ENCODE measurements around the gene PRCD.
"Not testable (repeated sequence)": the region's sequence is repeated elsewhere in the genome, so short reads cannot be mapped to it uniquely, and the experiment has no call there.

PRCD gene

GRCh38 chr17:76506408-76507345 is 33.2 kb upstream of the PRCD start:
- DNase-seq: no peak

GRCh38 chr17:76508472-76509063 is 31.3 kb upstream of the PRCD start:
- DNase-seq: not testable (repeated sequence)

GRCh38 chr17:76510831-76511244 is 29.0 kb upstream of the PRCD start:
- DNase-seq: no peak

GRCh38 chr17:76511668-76512365 is 28.0 kb upstream of the PRCD start:
- DNase-seq: no peak

GRCh38 chr17:76512366-76513305 is 27.2 kb upstream of the PRCD start:
- no peak for DNase-seq

GRCh38 chr17:76513306-76513692 is 26.5 kb upstream of the PRCD start:
- DNase-seq: no peak

- not testable (repeated sequence) for DNase-seq
Observed at GRCh38 chr17:76514355-76514754, 25.5 kb upstream of the PRCD start.

- DNase-seq: no peak
Observed at GRCh38 chr17:76515274-76515949, 24.4 kb upstream of the PRCD start.

- DNase-seq: no peak
Observed at GRCh38 chr17:76517638-76518038, 22.2 kb upstream of the PRCD start.

GRCh38 chr17:76519048-76519966 is 20.5 kb upstream of the PRCD start:
- no peak for DNase-seq

- DNase-seq: no peak
Observed at GRCh38 chr17:76521262-76521661, 18.6 kb upstream of the PRCD start.

- not testable (repeated sequence) for DNase-seq
Observed at GRCh38 chr17:76521683-76522082, 18.2 kb upstream of the PRCD start.

- DNase-seq: peak; percentile 33
Observed at GRCh38 chr17:76523084-76524037, 16.5 kb upstream of the PRCD start.

- no peak for DNase-seq
Observed at GRCh38 chr17:76524598-76525512, 15.0 kb upstream of the PRCD start.

- not testable (repeated sequence) for DNase-seq
Observed at GRCh38 chr17:76525513-76525833, 14.4 kb upstream of the PRCD start.

- DNase-seq: not testable (repeated sequence)
Observed at GRCh38 chr17:76527016-76527415, 12.8 kb upstream of the PRCD start.

- DNase-seq: no peak
Observed at GRCh38 chr17:76527430-76528111, 12.3 kb upstream of the PRCD start.

GRCh38 chr17:76528156-76528527 is 11.7 kb upstream of the PRCD start:
- DNase-seq: no peak
